Measurements from ENCODE around the gene PAM. TPM values are rescaled to one million over a fixed set of nuclear protein-coding genes. Genes with fewer than 3 reads are reported as not detected.

PAM gene
- total and polyA plus RNA-seq, 8 donors: 27.4 to 322 (median 93.9) TPM

DNA sequence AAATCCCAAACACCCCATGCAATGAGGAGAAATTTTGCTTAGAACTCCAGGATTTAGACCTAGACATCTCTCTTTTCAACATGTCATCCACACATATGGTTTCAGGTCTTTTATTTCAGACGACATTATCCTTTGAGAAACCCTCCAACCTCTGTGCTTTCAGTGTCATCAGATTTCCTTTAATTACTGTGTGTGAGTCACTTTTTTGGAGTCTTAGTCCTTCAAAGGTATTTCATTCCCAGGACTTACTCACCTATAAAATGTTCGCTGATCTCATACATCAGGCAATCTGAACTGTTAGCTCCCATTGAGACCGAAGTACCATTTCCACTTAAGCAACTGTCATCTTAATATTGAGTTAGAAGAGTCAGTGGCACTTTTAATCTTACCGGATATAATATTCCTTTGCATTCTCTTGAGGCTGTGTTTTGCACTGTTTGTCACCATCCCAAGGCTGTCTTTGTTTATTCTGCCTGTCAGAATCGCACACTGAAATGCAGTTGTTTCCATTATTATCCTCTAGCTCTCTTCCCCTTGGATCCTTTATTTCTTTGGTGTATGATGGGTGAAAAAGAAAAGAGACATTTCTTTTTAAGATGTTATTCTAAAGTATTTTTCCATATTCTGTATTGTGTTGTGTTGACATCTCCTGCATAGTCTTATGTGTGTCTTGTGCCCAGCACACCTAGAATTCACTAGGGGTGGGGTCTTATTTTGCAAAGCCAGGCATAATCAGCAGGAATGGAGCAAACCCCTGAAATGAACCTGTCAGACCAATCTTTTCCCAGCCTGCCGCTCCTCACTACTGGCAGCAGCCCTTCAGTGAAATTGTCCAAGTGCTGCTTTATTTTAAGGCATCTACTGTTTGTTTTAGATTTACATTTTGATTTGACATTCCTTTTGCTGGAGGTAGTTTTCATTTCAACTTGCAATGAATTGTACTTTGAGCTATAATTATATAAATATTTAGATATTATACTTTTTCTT is 155.4 kb downstream of the PAM start:
- Histone ChIP-seq H3K4me1 (peaks cover 0 to 24% (median 11%) of the 10 kb centered on the region in 4 donors), H3K4me3 (no peak overlapping the region), H3K36me3 (peaks cover 0 to 8% (median 3%) of the 10 kb centered on the region in 4 donors), H3K9me3 (no peaks in the 10 kb centered on the region), H3K27me3 (no peaks in the 10 kb centered on the region), H3K27ac (no peak overlapping the region)
- no peak for DNase-seq
- intact Hi-C loops (cut with DNase I; ENCODE audit: low total_unique reads): no loop called here
- TF ChIP-seq POLR2A (IDR thresholded peaks at IDR 0.05) (no peak), EP300 (IDR thresholded peaks at IDR 0.05) (no peak), CTCF (IDR thresholded peaks at IDR 0.05) (no peak), POLR2AphosphoS5 (IDR thresholded peaks at IDR 0.05) (no peak)
- 67 to 77% (median 72%) methylated on average over 6 of the region's 6 CpGs for WGBS, 5 donors

DNA sequence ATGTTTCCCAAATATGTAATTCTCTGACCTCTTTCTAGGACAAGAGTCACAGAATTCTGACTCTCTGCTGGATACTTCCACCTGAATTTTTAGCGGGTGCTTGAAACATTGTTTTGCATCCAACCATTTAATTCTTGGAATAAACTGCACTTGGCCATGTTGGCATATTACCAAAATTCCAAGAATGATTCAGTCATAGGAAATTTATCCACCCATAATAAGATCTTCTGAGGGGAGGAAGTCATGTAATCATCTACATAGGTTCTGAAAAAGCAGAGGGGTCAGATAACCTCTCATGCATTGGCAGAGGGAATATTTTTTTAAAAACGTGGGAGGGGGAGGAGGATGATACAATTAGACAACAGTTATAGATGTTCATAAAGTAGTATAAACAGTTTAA is 156.9 kb downstream of the PAM start:
- no peak for DNase-seq
- H3K9me3 ChIP-seq: no peaks in the 10 kb centered on the region
- WGBS, 5 donors: 35 to 56% (median 47%) methylated on average over 2 of the region's 2 CpGs
- H3K27me3 ChIP-seq: no peaks in the 10 kb centered on the region
- no peak overlapping the region for H3K4me3 ChIP-seq
- H3K4me1 ChIP-seq: peaks cover 0 to 24% (median 11%) of the 10 kb centered on the region in 4 donors
- H3K27ac ChIP-seq: no peak overlapping the region
- peaks cover 0 to 8% (median 3%) of the 10 kb centered on the region in 4 donors for H3K36me3 ChIP-seq
- no peak for TF ChIP-seq EP300 (IDR thresholded peaks at IDR 0.05)
- TF ChIP-seq POLR2A (IDR thresholded peaks at IDR 0.05): no peak
- TF ChIP-seq CTCF (IDR thresholded peaks at IDR 0.05): no peak
- TF ChIP-seq POLR2AphosphoS5 (IDR thresholded peaks at IDR 0.05): no peak
- intact Hi-C loops (cut with DNase I; ENCODE audit: low total_unique reads): no loop called here

GRCh38 chr5:102916109-102916508 is 161.0 kb downstream of the PAM start:
- Histone ChIP-seq H3K27ac (no peak overlapping the region), H3K4me1 (peaks cover 0 to 11% (median 3%) of the 10 kb centered on the region in 4 donors), H3K36me3 (peaks cover 0 to 8% (median 3%) of the 10 kb centered on the region in 4 donors), H3K9me3 (no peaks in the 10 kb centered on the region), H3K4me3 (no peak overlapping the region), H3K27me3 (no peaks in the 10 kb centered on the region)
- no peak for TF ChIP-seq CTCF (IDR thresholded peaks at IDR 0.05)
- TF ChIP-seq POLR2A (IDR thresholded peaks at IDR 0.05): no peak
- no peak for TF ChIP-seq POLR2AphosphoS5 (IDR thresholded peaks at IDR 0.05)
- no peak for TF ChIP-seq EP300 (IDR thresholded peaks at IDR 0.05)
- intact Hi-C loops (cut with DNase I; ENCODE audit: low total_unique reads): no loop called here
- DNase-seq: no peak

DNA sequence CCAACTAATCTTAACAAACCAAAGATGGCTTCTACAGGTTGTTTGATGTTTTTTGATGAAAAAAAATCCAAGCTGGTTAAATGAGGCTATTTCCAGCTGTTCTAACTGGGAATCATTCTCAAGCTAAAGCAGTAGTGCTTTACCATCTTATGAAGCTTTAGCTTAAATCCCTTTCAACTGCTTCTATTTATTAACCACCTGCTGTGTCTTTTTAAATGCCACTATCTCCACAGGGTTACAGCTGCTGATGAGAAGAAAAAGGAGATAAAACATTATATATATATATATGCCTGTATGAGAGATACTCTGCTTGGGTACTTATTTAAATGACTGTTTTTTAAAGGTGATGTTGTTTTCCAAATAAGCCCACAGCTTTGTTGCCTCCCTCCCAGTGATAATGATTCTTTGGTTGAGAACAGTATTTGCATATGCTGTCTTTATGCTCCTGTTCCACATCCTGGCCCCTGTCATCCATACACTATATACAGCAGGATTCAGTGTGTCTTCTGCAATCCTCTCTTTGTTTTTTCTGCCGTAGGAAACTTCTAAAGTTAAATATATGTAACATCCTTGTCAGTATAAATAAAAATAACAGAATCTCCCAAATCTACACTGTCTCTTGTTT is 164.0 kb downstream of the PAM start:
- 86 to 96% (median 93%) methylated on average over 1 of the region's 1 CpG for WGBS, 5 donors
- intact Hi-C loops (cut with DNase I; ENCODE audit: low total_unique reads): no loop called here

More for the DNA sequence above, 164.0 kb downstream of the PAM start:
- Histone ChIP-seq H3K27ac (no peak overlapping the region), H3K9me3 (no peaks in the 10 kb centered on the region), H3K36me3 (peaks cover 0 to 8% (median 3%) of the 10 kb centered on the region in 4 donors), H3K4me3 (no peak overlapping the region), H3K27me3 (no peaks in the 10 kb centered on the region), H3K4me1 (no peaks in the 10 kb centered on the region)
- TF ChIP-seq CTCF (IDR thresholded peaks at IDR 0.05) (no peak), POLR2AphosphoS5 (IDR thresholded peaks at IDR 0.05) (no peak), EP300 (IDR thresholded peaks at IDR 0.05) (no peak)
- no peak for DNase-seq
